GM04503 (cell line): ENCODE results near the gene FFAR4.

Experiments used
- DNase-seq: peaks from one replicate; pipeline ENCODE4 v3.0.0-alpha.2; 2012; ENCODE audit warnings: low read depth

Gene FFAR4

DNA sequence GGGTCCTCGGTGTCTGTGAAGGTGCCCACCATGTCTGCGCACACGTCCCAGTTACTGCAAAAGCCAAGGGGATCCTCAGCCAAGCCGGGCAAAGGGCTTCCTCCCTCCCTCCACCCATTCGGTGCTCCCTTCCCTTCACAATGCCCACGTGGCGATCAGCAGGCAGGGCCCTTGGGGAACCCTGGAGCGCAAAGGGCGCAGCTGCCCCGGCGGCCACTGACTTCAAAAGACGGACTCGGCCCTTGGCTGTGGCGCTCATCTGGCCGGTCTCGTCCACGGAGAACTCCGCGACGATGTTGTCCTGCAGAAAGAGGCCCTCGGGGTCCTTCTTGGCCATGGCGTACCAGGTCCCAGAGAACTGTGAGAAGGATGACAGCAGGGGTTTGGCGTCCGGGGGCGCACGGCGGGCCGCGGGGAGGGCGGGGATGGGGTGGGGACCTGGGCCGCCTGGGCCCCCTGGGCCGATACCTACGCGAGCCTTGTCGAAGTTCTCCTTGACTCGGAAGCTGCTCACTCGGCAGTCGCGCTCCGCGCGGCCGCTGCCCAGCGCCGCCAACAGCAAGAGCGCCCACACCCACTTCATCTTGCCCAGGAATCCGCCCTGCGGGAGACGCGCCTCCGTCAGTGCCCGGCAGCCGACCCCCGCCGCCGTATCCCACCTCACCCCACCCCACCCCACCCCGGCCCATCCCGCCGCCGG is 34.1 kb downstream of the FFAR4 start:
- DNase-seq: no peak

DNA sequence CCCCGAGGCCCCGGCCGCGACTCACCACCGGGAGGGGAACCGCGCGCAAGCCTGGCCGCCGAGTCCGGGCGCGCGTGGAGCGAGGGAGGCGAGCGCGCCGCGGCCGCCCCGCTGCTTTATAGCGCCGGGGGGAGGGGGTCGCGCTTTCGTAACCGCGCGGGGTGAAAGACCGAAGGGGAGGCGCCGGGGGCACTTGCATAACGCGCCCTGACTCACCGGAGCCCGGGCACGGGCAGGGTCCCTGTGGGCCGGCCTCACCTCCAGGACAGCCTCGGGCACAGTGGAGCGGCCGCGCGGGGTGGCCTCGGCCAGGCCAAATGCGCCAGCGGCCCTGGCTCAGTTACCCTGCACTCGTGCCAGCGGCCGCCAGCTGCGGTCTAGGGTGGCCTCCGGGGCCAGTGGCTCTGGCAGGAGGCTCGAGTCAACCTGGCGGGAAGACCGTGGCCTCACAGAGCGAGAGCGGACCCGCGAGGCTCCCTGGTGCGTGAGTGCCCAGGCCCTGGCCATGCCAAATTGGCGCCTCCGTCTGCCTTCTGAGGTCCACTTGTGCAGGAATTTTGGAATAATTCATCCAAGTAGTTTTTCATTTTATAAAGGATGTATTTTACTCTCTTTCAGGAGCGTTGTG is 34.8 kb downstream of the FFAR4 start, which contains the start of gene RBP4:
Gene RBP4 (minus strand): TSS at position 90 of the 628 bp plus-strand sequence. CDS start 207 bp downstream, outside the sequence.
- no peak for DNase-seq

- DNase-seq: no peak
Measured at GRCh38 chr10:93601774-93602162, 35.3 kb downstream of the FFAR4 start.

- DNase-seq: no peak
Measured at GRCh38 chr10:93603023-93603422, 36.6 kb downstream of the FFAR4 start.

DNA sequence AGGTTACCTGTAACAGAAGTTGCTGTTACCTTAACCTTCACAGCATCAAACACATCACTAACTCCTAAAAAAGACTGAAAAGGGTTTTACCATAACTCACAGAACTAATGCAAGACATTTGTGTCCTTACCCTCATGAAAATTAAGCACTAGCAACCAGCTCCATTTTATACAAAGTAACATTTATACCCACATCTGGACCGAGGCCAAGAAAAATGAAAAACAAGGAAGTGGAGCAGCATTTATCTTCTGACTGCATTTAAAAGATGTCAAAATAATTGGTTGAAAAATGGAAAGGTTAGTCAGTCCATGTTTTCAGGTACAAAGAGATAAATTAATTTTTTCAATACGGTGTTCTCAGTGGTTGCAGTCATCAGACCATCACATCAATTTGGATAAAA is 37.7 kb downstream of the FFAR4 start:
- DNase-seq: no peak

GRCh38 chr10:93608421-93608820 is 42.0 kb downstream of the FFAR4 start:
- no peak for DNase-seq

DNA sequence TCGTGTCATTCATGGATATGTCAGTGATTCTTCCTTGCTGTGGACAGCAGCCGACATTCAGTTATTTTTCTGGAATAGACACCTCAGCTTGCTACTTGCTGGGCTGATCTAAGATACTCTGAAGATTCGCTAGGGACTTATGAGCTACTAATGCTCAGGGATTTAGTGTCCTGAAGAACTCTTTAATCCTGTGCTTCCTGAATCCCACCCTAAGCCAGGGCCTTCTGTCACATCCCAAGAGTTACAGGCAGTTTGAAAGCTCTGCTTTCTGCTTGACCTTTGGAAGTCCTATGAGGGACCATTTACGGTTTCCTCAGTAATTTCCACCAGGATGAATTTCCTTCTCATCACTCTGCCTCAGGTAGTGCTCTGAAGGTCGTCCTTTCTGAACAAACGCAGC is 45.8 kb downstream of the FFAR4 start, which contains the start of gene PDE6C:
Gene PDE6C (plus strand): TSS at position 227 of the 400 bp plus-strand sequence. CDS start 189 bp downstream, outside the sequence.
- DNase-seq: no peak

DNA sequence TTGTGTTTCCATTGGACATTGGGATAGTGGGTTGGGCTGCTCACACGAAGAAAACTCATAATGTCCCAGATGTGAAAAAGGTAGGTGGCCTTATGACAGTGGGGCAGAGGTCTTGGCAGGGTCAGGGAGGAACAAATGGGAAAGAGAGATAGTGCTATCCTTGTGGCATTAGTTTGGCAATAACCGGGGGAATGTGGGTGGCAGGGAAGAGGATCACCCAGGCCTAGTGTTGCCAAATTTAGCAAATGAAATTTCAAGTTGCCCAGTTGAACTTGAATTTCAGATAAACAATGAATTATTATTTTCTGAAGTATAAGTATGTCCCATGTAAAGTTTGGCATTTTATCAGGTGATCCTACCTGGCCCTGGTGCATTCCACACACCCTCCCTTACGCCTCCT is 46.7 kb downstream of the FFAR4 start:
- DNase-seq: no peak

GRCh38 chr10:93614101-93614825 is 47.8 kb downstream of the FFAR4 start:
- no peak for DNase-seq

DNA sequence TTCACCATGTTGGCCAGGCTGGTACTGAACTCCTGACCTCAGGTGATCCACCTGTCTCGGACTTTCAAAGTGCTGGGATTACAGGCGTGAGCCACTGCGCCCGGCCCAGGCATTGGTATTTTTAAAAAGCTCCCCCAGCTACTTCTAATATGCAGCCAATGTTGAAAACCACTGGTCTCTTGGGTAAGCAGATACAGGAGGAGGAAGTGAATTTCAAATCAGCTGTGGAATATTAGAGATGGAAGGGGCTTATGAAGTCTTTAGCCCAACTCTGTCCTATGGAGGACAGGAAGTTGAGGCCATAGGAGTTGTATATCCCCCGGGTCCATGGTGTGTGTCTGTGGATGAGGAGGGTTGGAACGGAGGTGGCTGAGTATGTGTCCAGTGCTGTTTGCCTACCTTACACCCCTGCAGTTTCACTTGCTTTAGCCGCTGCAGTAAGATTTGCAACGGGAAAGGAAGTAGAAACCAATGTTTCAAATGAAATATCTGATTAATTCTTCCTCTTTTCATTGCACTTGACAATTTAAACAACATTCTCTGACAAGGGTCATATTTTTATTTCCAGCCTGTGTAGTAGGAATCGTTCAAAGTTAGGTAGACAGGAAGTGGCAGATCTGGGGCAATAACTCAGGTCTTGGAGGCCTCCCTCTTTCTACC is 49.2 kb downstream of the FFAR4 start:
- no peak for DNase-seq

- DNase-seq: no peak
Measured at GRCh38 chr10:93620925-93621324, 54.5 kb downstream of the FFAR4 start.

DNA sequence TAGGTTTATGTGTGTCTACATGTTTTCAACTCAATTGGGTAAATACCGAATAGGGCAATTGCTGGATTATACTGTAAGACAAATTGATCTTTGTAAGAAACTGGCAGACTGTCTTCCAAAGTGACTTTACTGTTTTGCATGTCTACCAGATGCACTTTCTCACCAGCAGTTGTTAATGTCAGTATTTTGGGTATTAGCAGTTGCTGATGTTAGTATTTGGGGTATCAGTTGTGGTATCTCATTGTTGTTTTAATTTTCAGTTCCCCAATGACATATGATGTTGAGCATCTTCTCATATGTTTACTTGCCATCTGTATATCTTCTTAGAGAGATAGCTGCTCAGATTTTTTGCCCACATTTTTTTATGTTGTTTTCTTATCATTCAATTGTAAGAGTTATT is 56.5 kb downstream of the FFAR4 start:
- DNase-seq: no peak

DNA sequence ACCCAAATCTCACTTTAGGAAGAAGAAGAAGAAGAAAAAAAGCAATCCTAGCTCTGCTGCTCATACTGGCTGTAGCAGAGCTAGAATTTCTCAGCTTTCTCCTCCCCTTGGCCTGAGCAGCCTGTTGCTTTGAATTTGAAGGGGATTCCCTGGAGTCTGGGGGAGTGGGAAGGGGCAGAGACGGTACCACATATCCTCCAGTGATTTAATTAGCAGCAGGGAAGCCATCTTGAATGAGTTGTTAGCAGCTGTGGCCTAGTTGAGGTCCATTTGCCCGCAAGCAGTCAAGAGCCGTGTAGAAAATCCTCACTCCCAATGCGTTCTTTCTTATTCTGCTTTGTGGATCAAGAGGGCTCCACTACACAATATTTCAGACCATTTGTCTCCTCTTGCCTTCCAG is 62.4 kb downstream of the FFAR4 start:
- no peak for DNase-seq

DNA sequence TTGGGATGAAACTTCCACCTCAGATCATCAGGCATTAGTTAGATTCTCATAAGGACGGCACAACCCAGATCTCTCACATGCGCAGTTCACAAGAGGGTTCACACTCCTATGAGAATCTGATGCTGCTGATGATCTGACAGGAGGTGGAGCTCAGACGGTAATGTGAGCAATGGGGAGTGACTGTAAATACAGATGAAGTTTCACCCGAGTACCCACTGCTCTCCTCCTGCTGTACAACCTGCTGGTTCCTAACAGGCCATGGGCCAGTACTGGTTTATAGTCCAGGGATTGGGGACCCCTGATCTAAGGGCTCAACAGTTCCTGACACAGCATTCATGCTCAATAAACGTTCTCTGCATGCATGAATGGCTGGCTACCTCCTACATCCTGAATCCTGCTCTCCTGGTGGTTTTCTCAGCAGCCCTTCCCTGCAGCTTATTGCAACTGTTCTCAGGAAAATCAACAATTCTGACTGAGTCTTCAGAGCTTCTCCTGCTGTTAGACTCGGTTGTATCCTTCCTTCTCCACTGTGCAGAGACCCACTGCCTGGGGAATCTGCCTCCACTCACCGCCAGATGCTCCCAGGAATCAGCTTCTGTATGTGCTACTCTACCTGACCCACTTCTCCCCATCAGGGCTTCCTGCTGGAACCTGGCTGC is 63.3 kb downstream of the FFAR4 start:
- DNase-seq: no peak

GRCh38 chr10:93630625-93631557 is 64.4 kb downstream of the FFAR4 start:
- DNase-seq: no peak
